BE2C (cell line): ENCODE data around the gene TIFAB.

Experiments used
- DNase-seq: peaks from one replicate; pipeline ENCODE4 v3.0.0-alpha.2; 2020
- H3K27me3 ChIP-seq: fragments of 250-450 bp; sonication (Bioruptor Pico); 2 replicates; pipeline ENCODE4 v1.5.1; 2020; ENCODE audit warnings: mild to moderate bottlenecking
- H3K36me3 ChIP-seq: fragments of 250-450 bp; sonication (Bioruptor Pico); 2 replicates; pipeline ENCODE4 v1.5.1; 2020; ENCODE audit warnings: mild to moderate bottlenecking
- H3K4me1 ChIP-seq: fragments of 250-450 bp; sonication (Bioruptor Pico); 2 replicates; pipeline ENCODE4 v1.5.1; 2020
- H3K4me3 ChIP-seq: 2 replicates; pipeline ENCODE4 v1.5.1; 2011; ENCODE audit warnings: low read depth, low read length
- H3K9me3 ChIP-seq: fragments of 250-450 bp; sonication (Bioruptor Pico); 2 replicates; pipeline ENCODE4 v1.5.1; 2020
- CTCF ChIP-seq: IDR thresholded peaks from 2 replicates; pipeline ENCODE4 v1.5.1; 2012; ENCODE audit warnings: mild to moderate bottlenecking, low read depth, low read length

TIFAB gene

GRCh38 chr5:135437422-135437795 is 14.7 kb downstream of the TIFAB start:
- H3K27me3 ChIP-seq = no peaks in the 10 kb centered on the region
- no peak overlapping the region for H3K4me3 ChIP-seq
- TF ChIP-seq CTCF = no peak
- DNase-seq = no peak
- peaks cover 6% of the 10 kb centered on the region; the same call in 1 of the 2 replicates for H3K4me1 ChIP-seq
- no peaks in the 10 kb centered on the region for H3K36me3 ChIP-seq
- no peaks in the 10 kb centered on the region for H3K9me3 ChIP-seq

GRCh38 chr5:135436951-135437418 is 15.2 kb downstream of the TIFAB start:
- H3K9me3 ChIP-seq = no peaks in the 10 kb centered on the region
- H3K4me3 ChIP-seq = no peak overlapping the region
- no peak for DNase-seq
- no peaks in the 10 kb centered on the region for H3K36me3 ChIP-seq
- no peaks in the 10 kb centered on the region for H3K27me3 ChIP-seq
- no peak for TF ChIP-seq CTCF
- peaks cover 6% of the 10 kb centered on the region; the same call in 1 of the 2 replicates for H3K4me1 ChIP-seq

- no peak for TF ChIP-seq CTCF
- Histone ChIP-seq H3K36me3 (no peaks in the 10 kb centered on the region), H3K4me1 (peaks cover 6% of the 10 kb centered on the region; the same call in 1 of the 2 replicates), H3K9me3 (no peaks in the 10 kb centered on the region), H3K27me3 (no peaks in the 10 kb centered on the region), H3K4me3 (no peak overlapping the region)
- no peak for DNase-seq
Measured at GRCh38 chr5:135435467-135436330, 16.5 kb downstream of the TIFAB start.

GRCh38 chr5:135434591-135435466 is 17.3 kb downstream of the TIFAB start:
- H3K36me3 ChIP-seq = no peaks in the 10 kb centered on the region
- no peak overlapping the region for H3K4me3 ChIP-seq
- H3K4me1 ChIP-seq = peaks cover 1% of the 10 kb centered on the region; the same call in 1 of the 2 replicates
- H3K9me3 ChIP-seq = no peaks in the 10 kb centered on the region
- no peaks in the 10 kb centered on the region for H3K27me3 ChIP-seq
- TF ChIP-seq CTCF = no peak
- DNase-seq = no peak

- TF ChIP-seq CTCF = no peak
- Histone ChIP-seq H3K27me3 (no peaks in the 10 kb centered on the region), H3K36me3 (no peaks in the 10 kb centered on the region), H3K4me3 (no peak overlapping the region), H3K4me1 (no peaks in the 10 kb centered on the region), H3K9me3 (no peaks in the 10 kb centered on the region)
- DNase-seq = no peak
Measured at GRCh38 chr5:135433681-135434426, 18.3 kb downstream of the TIFAB start.
